ENCODE results near the gene GPR171.

GRCh38 chr3:151199554-151200438 is 3.2 kb downstream of the GPR171 start:
- TF ChIP-seq, protein P1, sequence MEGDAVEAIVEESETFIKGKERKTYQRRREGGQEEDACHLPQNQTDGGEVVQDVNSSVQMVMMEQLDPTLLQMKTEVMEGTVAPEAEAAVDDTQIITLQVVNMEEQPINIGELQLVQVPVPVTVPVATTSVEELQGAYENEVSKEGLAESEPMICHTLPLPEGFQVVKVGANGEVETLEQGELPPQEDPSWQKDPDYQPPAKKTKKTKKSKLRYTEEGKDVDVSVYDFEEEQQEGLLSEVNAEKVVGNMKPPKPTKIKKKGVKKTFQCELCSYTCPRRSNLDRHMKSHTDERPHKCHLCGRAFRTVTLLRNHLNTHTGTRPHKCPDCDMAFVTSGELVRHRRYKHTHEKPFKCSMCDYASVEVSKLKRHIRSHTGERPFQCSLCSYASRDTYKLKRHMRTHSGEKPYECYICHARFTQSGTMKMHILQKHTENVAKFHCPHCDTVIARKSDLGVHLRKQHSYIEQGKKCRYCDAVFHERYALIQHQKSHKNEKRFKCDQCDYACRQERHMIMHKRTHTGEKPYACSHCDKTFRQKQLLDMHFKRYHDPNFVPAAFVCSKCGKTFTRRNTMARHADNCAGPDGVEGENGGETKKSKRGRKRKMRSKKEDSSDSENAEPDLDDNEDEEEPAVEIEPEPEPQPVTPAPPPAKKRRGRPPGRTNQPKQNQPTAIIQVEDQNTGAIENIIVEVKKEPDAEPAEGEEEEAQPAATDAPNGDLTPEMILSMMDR (conservative IDR thresholded peaks at IDR 0.05) = no peak
- no peak for TF ChIP-seq EZH2 (IDR thresholded peaks at IDR 0.05; ENCODE audit: low read depth)
